Activated T-cell treated with anti-CD3 and anti-CD28 coated beads, Interleukin-2, amount 50 U/mL, for 4 hours (primary cell): ENCODE results near the gene DSCAML1. TPM values are rescaled to one million over a fixed set of nuclear protein-coding genes. Genes with fewer than 3 reads are reported as not detected.

Experiments used
- ATAC-seq, 2 donors: fragments of 200-7000 bp; cut with Tn5 transposase; one replicate each; pipeline ENCODE4 v1.10.0; 2021
- DNase-seq: peaks from one replicate; pipeline ENCODE4 v3.0.0-alpha.2; 2020
- H3K27me3 Mint-ChIP-seq: one replicate; pipeline ENCODE4 v1.8.0; 2021; ENCODE audit warnings: low read depth, mixed read lengths
- H3K36me3 Mint-ChIP-seq: one replicate; pipeline ENCODE4 v1.8.0; 2022; ENCODE audit warnings: mixed read lengths; ENCODE audit not compliant: insufficient read depth
- H3K4me1 Mint-ChIP-seq: one replicate; pipeline ENCODE4 v1.8.0; 2021; ENCODE audit warnings: low read depth, mixed read lengths
- H3K4me3 Mint-ChIP-seq: one replicate; pipeline ENCODE4 v1.8.0; 2021; ENCODE audit warnings: mild to moderate bottlenecking, moderate library complexity, mixed read lengths
- H3K9me3 Mint-ChIP-seq: one replicate; pipeline ENCODE4 v1.8.0; 2021; ENCODE audit warnings: mixed read lengths
- total RNA-seq, 3 donors: library from RNA; stranded (reverse); gene quantifications; one replicate each; pipeline ENCODE4 v1.2.1, GENCODE V29; 2021

Gene DSCAML1
- total RNA-seq, 3 donors from 2014 or later, result not detected

DNA sequence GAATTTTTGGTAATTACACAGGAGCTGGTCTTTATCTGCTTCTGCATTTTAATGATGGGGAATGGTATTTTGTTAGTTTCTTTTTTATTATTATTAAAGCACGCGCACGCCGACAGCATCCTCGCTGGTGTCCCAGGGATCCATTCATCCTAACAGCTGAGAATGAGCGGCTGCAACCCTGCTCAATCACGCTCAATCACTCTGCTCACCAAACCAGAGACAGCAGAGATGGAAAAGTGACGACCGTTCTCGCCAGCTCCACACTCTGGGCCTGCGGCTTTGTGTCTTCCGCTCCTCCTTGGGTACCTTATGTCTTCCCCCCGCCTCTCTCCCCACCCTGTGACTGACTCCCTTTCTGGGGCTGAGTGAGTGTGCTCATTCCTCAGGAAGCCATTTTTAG is 84.5 kb downstream of the DSCAML1 start:
- Mint-ChIP-seq H3K4me1 (no peaks in the 10 kb centered on the region), H3K36me3 (no peaks in the 10 kb centered on the region), H3K9me3 (no peaks in the 10 kb centered on the region), H3K27me3 (peaks cover 18% of the 10 kb centered on the region), H3K4me3 (no peak overlapping the region)
- no peak for ATAC-seq
- no peak for DNase-seq

DNA sequence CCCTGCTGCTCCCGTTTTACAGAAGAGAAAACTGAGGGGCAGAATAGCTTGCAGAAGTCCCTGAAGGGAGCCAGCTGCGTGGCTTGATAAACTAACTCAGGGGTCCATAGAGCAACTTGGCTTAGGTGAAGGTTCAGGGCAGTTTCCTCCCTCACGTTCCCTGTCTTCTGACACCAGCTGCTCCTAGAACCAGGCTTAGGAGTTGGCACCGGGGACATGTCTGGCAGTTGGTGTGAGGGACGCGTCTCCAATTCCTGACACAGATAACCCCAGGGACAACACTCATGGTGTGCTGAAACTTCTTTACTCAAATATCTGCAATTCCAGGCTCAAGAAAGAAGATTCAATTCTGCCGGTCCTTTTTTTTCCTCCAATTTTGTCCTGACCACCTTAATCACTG is 85.7 kb downstream of the DSCAML1 start:
- Mint-ChIP-seq H3K27me3 (peaks cover 16% of the 10 kb centered on the region), H3K4me1 (no peaks in the 10 kb centered on the region), H3K36me3 (no peaks in the 10 kb centered on the region), H3K9me3 (no peaks in the 10 kb centered on the region), H3K4me3 (no peak overlapping the region)
- ATAC-seq, result no peak
- DNase-seq, result no peak

DNA sequence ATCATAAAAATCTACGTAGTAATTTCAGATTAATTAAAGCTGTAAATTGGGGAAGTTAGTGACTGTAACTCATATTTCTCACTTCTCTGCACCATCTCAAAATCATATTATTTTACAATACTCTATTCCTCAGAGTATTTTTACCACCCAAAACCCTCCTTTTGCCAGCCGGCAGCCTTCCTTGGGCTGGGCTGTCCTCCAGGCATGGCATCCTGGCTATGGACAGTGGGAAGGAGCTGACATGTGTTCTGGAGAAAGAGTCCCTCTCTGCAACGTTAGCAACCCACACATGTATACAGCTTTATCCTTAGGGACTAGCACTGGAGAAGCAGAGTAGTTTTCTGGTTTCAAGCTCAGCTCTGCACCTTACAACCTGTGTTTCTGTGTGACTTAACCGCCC is 86.8 kb downstream of the DSCAML1 start:
- H3K36me3 Mint-ChIP-seq, result no peaks in the 10 kb centered on the region
- no peaks in the 10 kb centered on the region for H3K9me3 Mint-ChIP-seq
- H3K4me3 Mint-ChIP-seq, result no peak overlapping the region
- H3K4me1 Mint-ChIP-seq, result no peaks in the 10 kb centered on the region
- ATAC-seq (no peak), DNase-seq (no peak)
- peaks cover 16% of the 10 kb centered on the region for H3K27me3 Mint-ChIP-seq

DNA sequence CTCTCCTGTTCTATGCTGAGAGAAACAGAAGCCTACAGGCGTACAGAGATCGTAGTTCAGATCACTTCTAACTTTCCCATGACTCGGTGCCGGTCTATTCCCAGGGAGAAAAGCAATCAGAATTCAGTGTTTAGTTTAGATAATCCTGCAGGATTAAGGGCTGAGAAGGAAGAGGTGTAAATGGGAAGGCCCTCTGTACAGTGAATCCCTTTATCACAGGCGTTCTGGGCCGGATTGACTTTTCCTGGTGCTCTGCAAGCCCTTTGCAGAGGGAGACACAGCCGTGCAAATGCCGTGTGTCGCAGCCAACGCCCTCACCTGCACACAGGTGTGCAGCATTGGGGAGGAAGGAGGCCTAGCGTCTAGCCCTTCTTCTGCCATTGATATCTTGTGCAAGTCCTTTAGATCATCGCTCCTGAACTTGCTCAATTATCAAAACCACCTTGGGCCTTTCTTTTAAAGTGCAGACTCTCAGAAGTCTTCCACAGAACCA is 90.6 kb downstream of the DSCAML1 start:
- Mint-ChIP-seq H3K4me3 (no peak overlapping the region), H3K4me1 (no peaks in the 10 kb centered on the region), H3K9me3 (no peaks in the 10 kb centered on the region), H3K36me3 (no peaks in the 10 kb centered on the region), H3K27me3 (peaks cover 20% of the 10 kb centered on the region)
- ATAC-seq (no peak), DNase-seq (no peak)

DNA sequence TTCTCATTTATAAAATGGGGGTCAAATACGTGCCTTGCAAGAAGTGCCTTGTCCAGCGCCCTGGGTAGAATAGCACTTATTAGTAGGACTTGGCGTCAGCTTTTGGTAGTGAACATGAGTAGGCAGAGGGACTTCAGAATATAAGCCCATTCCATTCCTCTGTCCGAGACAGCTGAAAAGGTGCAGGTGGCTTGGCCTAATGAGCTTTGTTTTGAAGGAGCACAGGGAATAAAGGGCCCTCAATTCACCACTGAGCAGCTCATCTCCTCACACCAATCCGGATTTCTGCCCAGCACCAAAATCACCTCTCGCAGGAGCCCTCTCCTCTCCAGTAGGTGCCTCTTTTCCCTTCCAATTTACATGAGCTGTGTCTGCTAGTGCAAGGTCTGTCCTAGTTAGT is 91.2 kb downstream of the DSCAML1 start:
- H3K4me1 Mint-ChIP-seq, result no peaks in the 10 kb centered on the region
- H3K36me3 Mint-ChIP-seq, result no peaks in the 10 kb centered on the region
- H3K4me3 Mint-ChIP-seq, result no peak overlapping the region
- ATAC-seq, result no peak
- DNase-seq, result no peak
- H3K9me3 Mint-ChIP-seq, result no peaks in the 10 kb centered on the region
- H3K27me3 Mint-ChIP-seq, result peaks cover 20% of the 10 kb centered on the region

DNA sequence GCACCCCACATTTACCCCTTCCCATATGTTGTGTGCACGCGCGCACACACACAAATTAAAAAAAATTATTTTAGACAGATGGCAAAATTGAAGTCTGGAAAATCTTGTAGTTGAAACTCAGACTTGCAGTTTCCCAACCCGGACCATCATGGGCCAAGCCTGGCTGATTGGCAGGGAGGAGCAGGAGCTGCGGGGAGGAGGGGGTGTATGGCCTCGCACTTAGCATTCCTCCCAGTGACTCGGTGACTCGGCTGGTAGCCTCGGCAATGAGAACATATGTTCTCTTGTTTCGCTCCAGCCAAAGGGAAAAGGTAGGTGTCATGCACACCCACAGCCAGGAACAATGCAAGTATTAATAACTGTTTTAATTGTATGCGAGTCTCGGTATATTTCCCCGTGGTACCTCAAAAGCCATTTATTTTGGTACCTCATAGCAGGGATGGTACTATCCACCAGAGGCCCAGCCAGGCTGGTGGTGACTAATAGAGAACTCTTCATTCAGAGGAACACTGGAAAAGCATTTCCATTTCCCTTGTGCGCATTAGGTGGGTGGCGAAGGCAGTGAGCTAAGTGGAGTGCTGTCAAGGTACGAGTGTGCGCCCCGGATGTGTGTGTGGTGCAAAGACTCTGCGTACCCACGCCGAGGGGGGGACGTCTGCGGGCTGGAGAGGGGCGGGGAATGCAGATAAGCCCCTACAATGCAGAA is 92.5 kb downstream of the DSCAML1 start:
- DNase-seq (no peak), ATAC-seq (no peak)
- Mint-ChIP-seq H3K4me3 (no peak overlapping the region), H3K36me3 (no peaks in the 10 kb centered on the region), H3K27me3 (peaks cover 23% of the 10 kb centered on the region), H3K9me3 (no peaks in the 10 kb centered on the region), H3K4me1 (no peaks in the 10 kb centered on the region)

DNA sequence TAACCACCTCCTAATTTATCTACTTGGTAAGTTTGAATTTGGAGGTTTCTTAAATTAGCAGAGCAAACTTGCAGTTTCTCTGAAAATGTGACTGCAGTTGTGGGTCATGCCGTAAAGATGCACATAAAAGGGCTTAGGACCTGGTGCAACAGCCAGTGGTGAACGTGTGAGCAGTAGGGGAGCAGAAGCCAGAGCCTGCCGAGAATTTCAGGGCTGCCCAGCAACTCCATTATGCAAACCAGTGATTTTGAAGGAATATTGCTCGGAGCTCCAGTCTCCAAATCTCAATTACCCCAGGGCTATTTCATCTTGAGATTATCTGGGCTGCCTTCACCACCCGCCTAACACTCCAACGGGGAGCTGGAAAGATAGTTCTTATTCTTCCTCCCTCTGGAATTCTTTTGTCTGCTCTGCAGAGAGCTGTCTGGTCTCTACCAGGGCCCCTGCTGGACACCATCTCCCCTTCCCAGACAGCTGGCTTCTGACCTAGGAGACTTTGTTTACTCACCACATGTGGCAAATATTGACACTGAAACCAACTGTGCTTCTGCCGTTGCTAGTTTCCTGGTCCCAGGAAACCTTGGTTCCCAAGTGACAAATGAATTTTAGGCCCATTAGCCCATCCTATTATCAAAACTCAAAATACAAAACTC is 93.9 kb downstream of the DSCAML1 start:
- H3K27me3 Mint-ChIP-seq, result peaks cover 31% of the 10 kb centered on the region
- H3K36me3 Mint-ChIP-seq, result no peaks in the 10 kb centered on the region
- DNase-seq (no peak), ATAC-seq (no peak)
- H3K4me3 Mint-ChIP-seq, result no peak overlapping the region
- no peaks in the 10 kb centered on the region for H3K9me3 Mint-ChIP-seq
- no peaks in the 10 kb centered on the region for H3K4me1 Mint-ChIP-seq

DNA sequence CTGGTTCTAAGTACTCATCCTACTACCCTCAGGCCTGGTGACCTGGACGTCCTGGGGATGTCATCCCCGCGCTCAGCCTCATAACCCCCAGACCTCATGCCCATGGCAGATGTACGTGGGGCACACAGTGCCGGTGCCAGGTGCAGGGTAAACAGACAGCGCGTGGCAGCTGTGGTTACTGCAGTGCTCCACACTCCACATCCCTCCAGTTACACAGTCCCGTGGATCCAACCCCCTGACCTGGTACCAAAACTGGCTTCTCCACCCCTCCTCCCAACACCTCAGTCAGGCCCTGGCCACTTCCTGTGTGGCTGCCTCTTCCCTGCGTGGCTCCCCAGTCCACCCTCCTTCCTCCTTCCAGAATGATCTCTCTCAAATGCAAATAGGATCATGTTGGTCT is 95.2 kb downstream of the DSCAML1 start:
- no peak for ATAC-seq
- H3K36me3 Mint-ChIP-seq, result no peaks in the 10 kb centered on the region
- no peaks in the 10 kb centered on the region for H3K4me1 Mint-ChIP-seq
- H3K27me3 Mint-ChIP-seq, result peaks cover 31% of the 10 kb centered on the region
- H3K4me3 Mint-ChIP-seq, result no peak overlapping the region
- H3K9me3 Mint-ChIP-seq, result no peaks in the 10 kb centered on the region
- DNase-seq, result no peak

DNA sequence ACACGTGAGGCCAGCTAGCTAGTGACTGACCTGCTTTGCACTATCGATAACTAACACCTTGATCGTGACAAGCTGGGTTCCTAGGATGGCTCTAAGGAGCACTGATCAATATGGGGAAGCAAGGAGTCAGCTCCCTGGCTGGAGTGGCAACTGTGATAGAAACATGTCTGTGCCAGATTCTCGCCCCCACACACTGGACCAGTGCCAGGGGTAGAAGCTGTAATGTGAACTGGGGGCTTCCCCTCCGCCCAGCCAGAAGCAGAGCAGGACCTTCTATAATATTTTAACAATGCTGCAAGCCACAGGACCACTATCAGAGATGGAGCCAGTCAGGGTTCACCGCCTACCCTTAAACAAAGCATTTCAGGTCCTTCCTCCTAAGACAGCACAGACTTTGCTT is 96.5 kb downstream of the DSCAML1 start:
- Mint-ChIP-seq H3K9me3 (no peaks in the 10 kb centered on the region), H3K27me3 (peaks cover 28% of the 10 kb centered on the region), H3K4me1 (no peaks in the 10 kb centered on the region), H3K4me3 (no peak overlapping the region), H3K36me3 (no peaks in the 10 kb centered on the region)
- DNase-seq (no peak), ATAC-seq (no peak)

DNA sequence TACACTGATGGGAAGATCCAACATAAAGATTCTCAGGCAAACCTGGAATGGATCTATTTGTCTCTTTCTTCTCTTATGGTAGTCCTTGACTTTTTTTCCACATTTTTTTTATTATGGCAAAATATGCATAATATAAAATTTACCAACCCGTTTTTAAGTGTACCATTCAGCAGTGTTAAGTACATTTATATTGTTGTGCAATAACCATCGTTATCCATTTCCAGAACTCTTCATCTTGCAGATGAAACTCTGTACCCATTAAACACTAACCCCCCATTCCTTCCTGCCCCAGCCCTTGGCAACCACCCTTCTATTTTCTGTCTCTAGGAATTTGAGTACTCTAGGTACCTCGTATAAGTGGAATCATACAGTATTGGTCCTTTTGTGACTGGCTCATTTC is 99.7 kb downstream of the DSCAML1 start:
- Mint-ChIP-seq H3K9me3 (no peaks in the 10 kb centered on the region), H3K27me3 (peaks cover 25% of the 10 kb centered on the region), H3K4me3 (no peak overlapping the region), H3K36me3 (no peaks in the 10 kb centered on the region), H3K4me1 (no peaks in the 10 kb centered on the region)
- DNase-seq (no peak), ATAC-seq (no peak)

DNA sequence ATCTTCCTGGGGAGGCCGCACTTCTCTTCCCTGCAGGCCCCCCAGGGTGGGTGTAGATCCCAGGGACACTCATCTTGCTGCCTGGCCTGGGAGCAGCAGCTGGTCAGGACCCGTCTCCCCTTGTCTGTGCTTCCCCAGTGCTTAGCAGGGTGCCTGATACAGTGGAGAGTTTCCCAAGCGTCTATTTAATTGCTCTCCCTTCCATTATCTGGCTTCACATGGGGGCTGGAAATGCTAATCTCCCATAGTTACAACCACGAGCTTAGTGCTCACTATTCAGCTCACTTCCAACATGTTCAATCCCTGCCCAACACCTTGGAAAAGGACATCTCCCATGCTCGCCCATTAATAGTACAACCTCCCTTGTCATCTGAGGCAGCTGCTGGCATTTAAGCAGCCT is 100.5 kb downstream of the DSCAML1 start:
- no peak for ATAC-seq
- H3K4me3 Mint-ChIP-seq, result no peak overlapping the region
- no peak for DNase-seq
- H3K27me3 Mint-ChIP-seq, result peaks cover 19% of the 10 kb centered on the region
- no peaks in the 10 kb centered on the region for H3K9me3 Mint-ChIP-seq
- H3K4me1 Mint-ChIP-seq, result no peaks in the 10 kb centered on the region
- H3K36me3 Mint-ChIP-seq, result no peaks in the 10 kb centered on the region

DNA sequence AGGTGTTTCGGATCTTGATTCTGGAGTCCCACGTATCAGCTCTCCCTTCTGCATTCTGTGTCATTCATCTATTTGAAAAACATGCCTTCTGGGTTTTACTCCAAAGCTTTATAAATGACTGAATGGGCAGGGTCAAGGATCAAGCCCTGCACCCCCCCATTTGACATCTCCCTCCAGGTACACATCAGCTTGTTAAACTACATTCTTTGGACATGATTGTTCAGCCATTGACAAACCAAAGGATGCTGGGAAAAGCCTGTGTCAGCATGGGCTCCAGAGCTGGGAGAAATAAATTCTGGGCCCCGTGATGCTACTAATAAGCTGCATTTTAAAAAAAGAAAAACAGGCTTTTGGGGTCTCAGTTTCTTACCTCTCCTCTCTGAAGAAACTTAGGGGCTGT is 103.7 kb downstream of the DSCAML1 start:
- no peaks in the 10 kb centered on the region for H3K4me1 Mint-ChIP-seq
- no peaks in the 10 kb centered on the region for H3K9me3 Mint-ChIP-seq
- no peak overlapping the region for H3K4me3 Mint-ChIP-seq
- H3K27me3 Mint-ChIP-seq, result peaks cover 7% of the 10 kb centered on the region
- no peaks in the 10 kb centered on the region for H3K36me3 Mint-ChIP-seq
- no peak for ATAC-seq
- DNase-seq, result no peak

DNA sequence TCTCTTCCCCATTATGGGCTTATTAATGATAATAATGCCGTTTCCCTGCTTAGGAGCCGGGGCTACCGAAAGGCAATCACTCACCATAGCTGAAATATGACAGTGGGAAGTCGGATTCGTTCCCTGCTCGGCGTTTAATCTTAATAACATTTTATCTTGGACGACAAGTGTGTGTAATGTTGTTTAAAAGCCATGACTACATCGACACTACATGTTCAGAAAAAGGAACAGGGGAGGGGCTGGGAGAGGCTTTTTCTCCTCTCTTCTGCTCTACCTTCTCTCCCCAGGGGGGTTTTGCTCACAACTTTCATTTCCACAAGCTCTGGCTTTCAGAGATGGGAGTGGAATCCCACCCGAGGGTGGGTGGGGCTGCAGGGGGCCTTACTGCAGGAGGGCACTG is 105.5 kb downstream of the DSCAML1 start:
- Mint-ChIP-seq H3K9me3 (no peaks in the 10 kb centered on the region), H3K4me1 (no peaks in the 10 kb centered on the region), H3K27me3 (peaks cover 10% of the 10 kb centered on the region), H3K36me3 (no peaks in the 10 kb centered on the region), H3K4me3 (no peak overlapping the region)
- no peak for DNase-seq
- ATAC-seq, result no peak

DNA sequence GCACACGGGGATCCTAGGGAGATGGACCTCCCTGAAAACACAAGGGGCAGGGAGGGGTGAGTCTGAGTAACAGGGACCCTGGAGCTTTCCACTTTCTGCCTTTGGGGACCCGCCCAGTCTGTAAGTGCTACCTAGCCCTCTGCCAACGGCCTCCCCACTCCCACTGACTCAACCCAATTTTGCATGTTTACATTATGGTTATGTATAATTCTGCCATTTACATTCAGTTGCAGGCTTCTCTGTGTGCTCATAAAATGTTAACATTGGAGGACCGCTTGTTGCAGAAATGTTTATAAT is 105.8 kb downstream of the DSCAML1 start:
- no peaks in the 10 kb centered on the region for H3K36me3 Mint-ChIP-seq
- ATAC-seq (no peak), DNase-seq (no peak)
- no peaks in the 10 kb centered on the region for H3K4me1 Mint-ChIP-seq
- H3K27me3 Mint-ChIP-seq, result peaks cover 10% of the 10 kb centered on the region
- no peak overlapping the region for H3K4me3 Mint-ChIP-seq
- no peaks in the 10 kb centered on the region for H3K9me3 Mint-ChIP-seq

DNA sequence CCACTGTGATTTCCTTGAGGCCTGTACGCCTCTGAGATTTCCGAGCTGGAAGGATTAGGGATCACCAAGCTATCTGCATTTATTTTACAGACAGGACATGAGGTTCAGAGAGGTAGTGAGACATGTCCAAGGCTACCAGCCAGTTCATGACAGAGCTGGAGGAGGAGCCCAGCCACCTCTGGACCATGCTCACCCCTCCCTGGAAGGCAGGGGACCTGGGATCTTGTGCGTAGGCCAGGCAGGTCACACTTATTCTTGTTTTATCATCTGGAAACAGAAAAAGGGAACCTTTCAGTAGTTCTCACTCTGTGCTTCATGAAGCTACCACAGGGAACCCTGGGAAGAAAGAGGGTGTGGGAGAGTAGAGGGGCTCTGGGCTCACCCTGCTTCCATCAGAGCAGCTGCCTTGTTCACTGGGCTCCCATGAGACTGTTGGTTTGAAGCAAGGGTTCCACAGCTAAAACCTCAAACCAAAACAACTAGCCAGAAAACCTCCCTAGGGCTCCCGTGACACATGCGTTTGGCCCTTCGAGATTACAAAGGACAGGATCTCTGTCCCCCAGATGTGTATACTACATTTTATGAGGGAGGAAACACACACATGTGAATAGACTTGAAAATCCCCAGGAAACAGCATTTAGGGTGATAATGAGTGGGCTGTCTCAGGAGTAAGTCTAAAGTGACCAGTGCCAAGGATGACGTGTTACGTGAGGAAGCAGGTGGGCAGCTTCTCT is 106.4 kb downstream of the DSCAML1 start:
- Mint-ChIP-seq H3K27me3 (peaks cover 10% of the 10 kb centered on the region), H3K9me3 (no peaks in the 10 kb centered on the region), H3K4me1 (no peaks in the 10 kb centered on the region), H3K36me3 (no peaks in the 10 kb centered on the region), H3K4me3 (no peak overlapping the region)
- DNase-seq (no peak), ATAC-seq (no peak)
